NOMO-1 (cell line): ENCODE results near the gene SLC24A4.
"Not testable (repeated sequence)": the region's sequence is repeated elsewhere in the genome, so short reads cannot be mapped to it uniquely, and the experiment has no call there.

ENCODE experiments used
- DNase-seq, 2 experiments: peaks; one replicate each; lab custom pipeline; 2025; ENCODE audit not compliant: unreplicated experiment in 2 of 2; lab: John Stamatoyannopoulos, UW

The SLC24A4 gene

GRCh38 chr14:92400579-92401444 lies 77.8 kb downstream of the SLC24A4 start:
- DNase-seq = peak; percentile 70 to 98

- DNase-seq = no peak
These were observed 78.6 kb downstream of the SLC24A4 start for GRCh38 chr14:92401561-92401960.

GRCh38 chr14:92402500-92402899 lies 79.5 kb downstream of the SLC24A4 start:
- DNase-seq = not testable (repeated sequence)

- DNase-seq = no peak
These were observed 81.1 kb downstream of the SLC24A4 start for GRCh38 chr14:92404018-92404417.

GRCh38 chr14:92404421-92404820 lies 81.5 kb downstream of the SLC24A4 start:
- no peak for DNase-seq

- no peak for DNase-seq
These were observed 82.0 kb downstream of the SLC24A4 start for GRCh38 chr14:92404938-92405337.

- peak; percentile 68 to 91 for DNase-seq
These were observed 84.4 kb downstream of the SLC24A4 start for GRCh38 chr14:92407410-92407809.

GRCh38 chr14:92409043-92409442 lies 86.1 kb downstream of the SLC24A4 start:
- no peak for DNase-seq

GRCh38 chr14:92411135-92411534 lies 88.2 kb downstream of the SLC24A4 start:
- DNase-seq = no peak

- DNase-seq = no peak
These were observed 89.0 kb downstream of the SLC24A4 start for GRCh38 chr14:92411941-92412340.

- DNase-seq = no peak
These were observed 89.9 kb downstream of the SLC24A4 start for GRCh38 chr14:92412912-92413311.

GRCh38 chr14:92413379-92413778 lies 90.4 kb downstream of the SLC24A4 start:
- no peak for DNase-seq

GRCh38 chr14:92414690-92415445 lies 91.9 kb downstream of the SLC24A4 start:
- peak in 1 of 2 experiments; percentile 81 for DNase-seq

- DNase-seq = no peak
These were observed 93.0 kb downstream of the SLC24A4 start for GRCh38 chr14:92415969-92416368.

GRCh38 chr14:92416544-92416943 lies 93.6 kb downstream of the SLC24A4 start:
- DNase-seq = no peak

- peak; percentile 62 to 81 for DNase-seq
These were observed 94.8 kb downstream of the SLC24A4 start for GRCh38 chr14:92417759-92418158.

- no peak for DNase-seq
These were observed 98.8 kb downstream of the SLC24A4 start for GRCh38 chr14:92421751-92422150.

- no peak for DNase-seq
These were observed 102.1 kb downstream of the SLC24A4 start for GRCh38 chr14:92425101-92425500.

GRCh38 chr14:92426237-92426636 lies 103.3 kb downstream of the SLC24A4 start:
- DNase-seq = peak in 1 of 2 experiments; percentile 35

- no peak for DNase-seq
These were observed 104.1 kb downstream of the SLC24A4 start for GRCh38 chr14:92427096-92427495.

GRCh38 chr14:92430686-92431085 lies 107.7 kb downstream of the SLC24A4 start:
- DNase-seq = no peak

GRCh38 chr14:92431199-92431725 lies 108.3 kb downstream of the SLC24A4 start:
- DNase-seq = no peak
